OCI-LY1 (cell line): ENCODE results near the gene NUP153.
"Not testable (repeated sequence)": the region's sequence is repeated elsewhere in the genome, so short reads cannot be mapped to it uniquely, and the experiment has no call there.

ENCODE experiments used
- H2AFZ ChIP-seq: fragments of 200-600 bp; sonication (generic), shearing (Covaris generic); 2 replicates; pipeline ENCODE4 v1.6.0; 2014; ENCODE audit warnings: antibody characterized with exemption, mild to moderate bottlenecking, low read length
- H3F3A ChIP-seq: fragments of 200-600 bp; sonication (generic), shearing (Covaris generic); 2 replicates; pipeline ENCODE4 v1.6.0; 2014; ENCODE audit warnings: mild to moderate bottlenecking, antibody characterized with exemption, low read length, moderate library complexity; ENCODE audit not compliant: insufficient read depth
- H3K27ac ChIP-seq: fragments of 200-600 bp; sonication (generic); 2 replicates; pipeline ENCODE4 v1.5.1; 2014; ENCODE audit warnings: low read length, mixed run types, mild to moderate bottlenecking, low read depth; ENCODE audit not compliant: poor library complexity, severe bottlenecking
- H3K27me3 ChIP-seq: fragments of 200-600 bp; sonication (generic); 2 replicates; pipeline ENCODE4 v1.6.0; 2014; ENCODE audit warnings: antibody characterized with exemption, mild to moderate bottlenecking, low read length, moderate library complexity; ENCODE audit not compliant: insufficient read depth
- H3K36me3 ChIP-seq: fragments of 200-600 bp; sonication (generic); 2 replicates; pipeline ENCODE4 v1.6.1; 2014; ENCODE audit warnings: mild to moderate bottlenecking, antibody characterized with exemption, low read length, moderate library complexity, mixed read lengths; ENCODE audit not compliant: insufficient read depth
- H3K4me1 ChIP-seq: fragments of 200-600 bp; sonication (generic); 2 replicates; pipeline ENCODE4 v1.5.1; 2014; ENCODE audit warnings: mild to moderate bottlenecking, low read length, moderate library complexity; ENCODE audit not compliant: insufficient read depth, severe bottlenecking
- H3K4me2 ChIP-seq: fragments of 200-600 bp; sonication (generic), shearing (Covaris generic); 2 replicates; pipeline ENCODE4 v1.6.1; 2014; ENCODE audit warnings: low read length
- H3K4me3 ChIP-seq: fragments of 200-600 bp; sonication (generic); 2 replicates; pipeline ENCODE4 v1.5.1; 2014; ENCODE audit warnings: low read length, low read depth, mild to moderate bottlenecking, mixed read lengths; ENCODE audit not compliant: poor library complexity, severe bottlenecking
- H3K79me2 ChIP-seq: fragments of 200-600 bp; shearing (Covaris generic); 2 replicates; pipeline ENCODE4 v1.6.1; 2016; ENCODE audit warnings: mixed run types, low read length, mixed read lengths; ENCODE audit not compliant: insufficient read depth
- H3K9ac ChIP-seq: fragments of 200-600 bp; sonication (generic), shearing (Covaris generic); 2 replicates; pipeline ENCODE4 v1.6.1; 2014; ENCODE audit warnings: mild to moderate bottlenecking, low read length, mixed read lengths
- H3K9me2 ChIP-seq: fragments of 200-600 bp; sonication (generic), shearing (Covaris generic); 2 replicates; pipeline ENCODE4 v1.6.1; 2014; ENCODE audit warnings: low read depth, mild to moderate bottlenecking, low read length, mixed read lengths
- H3K9me3 ChIP-seq: fragments of 200-600 bp; shearing (Covaris generic); 2 replicates; pipeline ENCODE4 v1.6.1; 2014; ENCODE audit warnings: low read length, mixed read lengths
- H4K20me1 ChIP-seq: fragments of 200-600 bp; sonication (generic), shearing (Covaris generic); 2 replicates; pipeline ENCODE4 v1.6.0; 2016; ENCODE audit warnings: mild to moderate bottlenecking, low read length; ENCODE audit not compliant: insufficient read depth
- CTCF ChIP-seq: fragments of 200-600 bp; sonication (generic), shearing (Covaris generic); IDR thresholded peaks from 2 replicates; pipeline ENCODE4 v1.5.1; 2017; ENCODE audit warnings: mild to moderate bottlenecking, antibody characterized with exemption, low read length, moderate library complexity, mixed read lengths
- EZH2 ChIP-seq: fragments of 200-600 bp; sonication (generic), shearing (Covaris generic); IDR thresholded peaks from 2 replicates; pipeline ENCODE4 v1.8.0; 2017; ENCODE audit warnings: borderline replicate concordance, mixed run types, mild to moderate bottlenecking, antibody characterized with exemption, low read length, moderate library complexity, mixed read lengths

NUP153 gene

GRCh38 chr6:17737704-17738252 lies 31.1 kb upstream of the NUP153 start:
- no peaks in the 10 kb centered on the region for H3K9me2 ChIP-seq
- H3K4me2 ChIP-seq = no peak overlapping the region
- H4K20me1 ChIP-seq = no peaks in the 10 kb centered on the region
- no peaks in the 10 kb centered on the region for H3K79me2 ChIP-seq
- no peak overlapping the region for H3K27ac ChIP-seq
- no peak overlapping the region for H3K9ac ChIP-seq
- peaks cover 5% of the 10 kb centered on the region; the same call in 1 of the 2 replicates for H3K9me3 ChIP-seq
- H3K4me1 ChIP-seq = no peaks in the 10 kb centered on the region
- no peak overlapping the region for H3K4me3 ChIP-seq
- no peaks in the 10 kb centered on the region; the same call in 1 of the 2 replicates for H3K27me3 ChIP-seq
- no peaks in the 10 kb centered on the region for H3K36me3 ChIP-seq
- H3F3A ChIP-seq = no peaks in the 10 kb centered on the region
- TF ChIP-seq CTCF = no peak
- no peak for TF ChIP-seq EZH2
- H2AFZ ChIP-seq = no peak overlapping the region

DNA sequence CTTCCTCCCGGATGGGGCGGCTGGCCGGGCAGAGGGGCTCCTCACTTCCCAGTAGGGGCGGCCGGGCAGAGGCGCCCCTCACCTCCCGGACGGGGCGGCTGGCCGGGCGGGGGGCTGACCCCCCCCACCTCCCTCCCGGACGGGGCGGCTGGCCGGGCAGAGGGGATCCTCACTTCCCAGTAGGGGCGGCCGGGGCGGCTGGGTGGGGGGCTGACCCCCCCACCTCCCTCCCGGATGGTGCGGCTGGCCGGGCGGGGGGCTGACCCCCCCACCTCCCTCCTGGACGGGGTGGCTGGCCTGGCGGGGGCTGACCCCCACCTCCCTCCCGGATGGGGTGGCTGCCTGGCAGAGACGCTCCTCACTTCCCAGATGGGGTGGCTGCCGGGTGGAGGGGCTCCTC lies 28.6 kb upstream of the NUP153 start:
- not testable (repeated sequence) for H3K27me3 ChIP-seq, H4K20me1 ChIP-seq, H3K9me2 ChIP-seq, H3F3A ChIP-seq, H3K4me3 ChIP-seq, H3K79me2 ChIP-seq, H3K4me1 ChIP-seq, H3K9me3 ChIP-seq, H2AFZ ChIP-seq, H3K36me3 ChIP-seq, H3K9ac ChIP-seq, H3K4me2 ChIP-seq, H3K27ac ChIP-seq

DNA sequence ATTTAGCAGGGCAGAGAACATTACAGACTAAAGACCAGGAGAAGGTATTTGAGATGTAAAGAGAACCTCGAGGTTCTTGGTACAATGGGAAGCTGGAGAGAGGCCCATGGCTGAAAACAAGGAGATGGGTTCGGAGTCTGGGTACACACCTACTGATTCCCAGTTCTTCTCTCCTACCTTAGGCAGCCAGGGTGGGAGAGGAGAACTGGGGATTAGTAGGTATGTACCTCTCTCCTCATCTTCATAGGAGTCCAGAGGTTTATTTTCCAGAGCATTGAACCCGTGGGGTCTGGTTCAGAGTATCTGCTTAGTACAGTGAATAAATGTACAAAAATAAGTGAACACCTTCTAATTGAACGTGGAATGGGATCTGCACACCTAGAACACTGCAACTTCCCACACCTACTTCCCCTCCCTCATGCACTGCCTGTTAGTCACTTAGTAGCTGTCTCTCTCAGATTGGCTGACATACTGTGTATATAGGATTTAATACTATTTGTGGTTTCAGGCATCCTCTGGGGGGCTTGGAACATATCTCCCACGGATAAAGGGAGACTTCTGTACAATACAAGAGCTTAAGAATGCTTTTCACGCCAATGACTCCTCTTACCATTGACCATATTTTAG lies 23.5 kb upstream of the NUP153 start:
- Histone ChIP-seq H3F3A (no peaks in the 10 kb centered on the region), H3K79me2 (no peaks in the 10 kb centered on the region), H3K9me3 (no peaks in the 10 kb centered on the region), H2AFZ (no peak overlapping the region), H3K9me2 (no peaks in the 10 kb centered on the region), H3K27me3 (no peaks in the 10 kb centered on the region), H3K4me1 (no peaks in the 10 kb centered on the region), H3K36me3 (no peaks in the 10 kb centered on the region), H3K4me3 (no peak overlapping the region), H3K9ac (no peak overlapping the region), H3K4me2 (no peak overlapping the region), H3K27ac (no peak overlapping the region), H4K20me1 (no peaks in the 10 kb centered on the region)
- TF ChIP-seq CTCF (no peak), EZH2 (no peak)
